Renal pelvis (tissue), 4 donors: ENCODE measurements around the gene WNK1. TPM values are rescaled to one million over a fixed set of nuclear protein-coding genes. Genes with fewer than 3 reads are reported as not detected.
"Not testable (repeated sequence)": the region's sequence is repeated elsewhere in the genome, so short reads cannot be mapped to it uniquely, and the experiment has no call there.

ENCODE experiments used
- DNase-seq: peaks from one replicate; pipeline ENCODE4 v3.0.0-alpha.2; 2013
- polyA plus RNA-seq, 3 donors: library from polyadenylated mRNA; unstranded; fragments of 120-200 nt; gene quantifications; one replicate each; pipeline ENCODE4 v1.2.1, GENCODE V29; 2013; ENCODE audit not compliant: insufficient read length in 3 of 3

Gene WNK1
- polyA plus RNA-seq, 3 donors = 89.6 to 131 (median 128) TPM

DNA sequence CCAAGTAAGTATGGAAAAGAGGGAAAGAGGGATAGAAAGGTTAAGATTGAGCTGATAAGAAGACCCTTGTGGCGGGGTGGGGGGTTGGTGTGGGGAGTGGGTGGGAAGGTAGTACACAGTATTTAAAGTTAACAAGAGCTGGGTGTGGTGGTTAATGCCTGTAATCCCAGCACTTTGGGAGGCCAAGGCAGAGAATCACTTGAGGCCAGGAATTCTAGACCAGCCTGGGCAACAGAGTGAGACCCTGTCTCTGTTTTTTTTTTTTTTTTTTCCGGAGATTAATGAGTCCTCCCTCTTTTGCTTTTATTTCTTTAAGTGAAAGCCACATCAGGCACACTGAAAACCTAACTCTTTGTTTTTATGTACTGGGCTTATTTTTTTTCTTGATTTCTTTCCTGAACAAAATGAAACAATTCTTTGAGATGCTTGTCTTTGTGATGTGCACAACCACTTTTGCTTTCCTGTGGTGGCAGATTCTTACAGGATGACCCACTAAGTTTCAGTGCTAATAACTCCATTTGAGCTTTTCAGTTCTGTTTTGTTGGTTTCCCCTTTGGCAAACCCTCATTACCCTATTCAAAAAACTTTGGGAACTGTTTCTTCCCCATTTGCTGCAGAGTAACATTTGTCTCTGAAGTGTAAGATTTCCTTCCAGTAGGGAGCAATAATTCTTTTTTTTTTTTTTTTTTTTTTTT lies 54.8 kb downstream of the WNK1 start:
- no peak for DNase-seq

DNA sequence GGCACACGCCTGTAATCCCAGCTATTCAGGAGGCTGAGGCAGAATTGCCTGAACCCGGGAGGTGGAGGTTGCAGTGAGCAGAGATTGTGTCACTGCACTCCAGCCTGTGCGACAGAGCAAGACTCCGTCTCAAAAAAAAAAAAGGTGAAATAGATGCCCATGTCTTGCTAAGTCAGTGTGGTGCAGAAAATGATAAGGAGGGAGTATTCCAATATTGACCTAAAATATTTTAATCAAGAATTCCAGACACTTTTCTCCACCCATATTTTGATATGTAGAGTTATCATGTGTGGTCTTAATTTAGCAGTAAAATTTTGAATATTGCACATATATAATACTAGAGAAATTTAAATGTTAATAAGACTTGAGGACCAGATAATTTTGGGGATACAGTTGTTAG lies 57.7 kb downstream of the WNK1 start:
- DNase-seq = no peak

DNA sequence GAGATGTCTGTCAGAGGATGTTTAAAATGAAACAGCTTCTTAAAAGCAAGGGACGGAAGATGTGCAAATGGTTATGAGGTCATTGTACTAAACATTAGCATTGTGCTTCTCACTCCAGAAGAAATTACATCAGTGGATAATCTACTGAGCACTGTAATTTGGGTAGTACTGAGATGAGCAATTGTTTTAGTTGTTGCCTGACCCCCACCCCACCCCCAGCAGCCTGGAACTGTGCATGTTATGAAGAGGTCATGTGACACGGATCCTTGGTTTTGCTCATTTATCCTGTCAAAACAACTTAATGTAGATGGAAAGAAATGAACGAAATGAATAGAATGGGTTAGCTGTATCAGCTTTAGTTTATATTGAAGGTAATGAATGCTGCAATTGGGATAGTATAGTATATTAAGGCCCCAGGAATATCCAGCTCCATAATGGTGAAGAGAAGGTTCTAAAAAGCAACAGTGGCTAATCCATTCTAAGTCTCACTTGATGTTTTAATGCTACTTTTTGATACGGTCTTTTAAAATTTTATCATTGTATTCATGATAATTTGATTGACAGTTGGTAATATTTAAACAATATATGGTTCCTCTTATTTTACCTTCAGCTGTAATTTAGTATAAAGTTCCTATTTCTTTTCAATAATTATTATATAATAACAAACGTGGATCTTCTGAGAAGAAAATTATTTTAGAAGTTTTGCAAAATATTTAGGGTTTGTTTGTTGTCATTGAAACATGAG lies 58.5 kb downstream of the WNK1 start:
- no peak for DNase-seq

DNA sequence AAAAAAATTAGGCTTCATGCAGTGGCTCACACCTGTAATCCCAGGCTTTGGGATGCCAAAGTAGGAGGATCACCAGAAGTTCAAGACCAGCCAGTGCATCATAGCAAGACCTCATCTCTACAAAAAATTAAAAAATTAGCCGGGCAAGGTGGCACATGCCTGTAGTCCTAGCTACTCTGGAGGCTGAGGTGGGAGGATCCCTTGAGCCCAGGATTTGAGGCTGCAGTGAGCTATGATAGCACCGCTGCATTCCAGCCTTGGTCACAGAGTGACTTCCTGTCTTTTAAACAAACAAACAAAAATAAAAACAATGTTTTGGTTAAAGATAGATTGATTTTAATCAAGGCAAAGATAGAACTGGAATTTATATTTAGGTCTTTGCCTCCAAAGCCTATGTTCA lies 60.6 kb downstream of the WNK1 start:
- no peak for DNase-seq

DNA sequence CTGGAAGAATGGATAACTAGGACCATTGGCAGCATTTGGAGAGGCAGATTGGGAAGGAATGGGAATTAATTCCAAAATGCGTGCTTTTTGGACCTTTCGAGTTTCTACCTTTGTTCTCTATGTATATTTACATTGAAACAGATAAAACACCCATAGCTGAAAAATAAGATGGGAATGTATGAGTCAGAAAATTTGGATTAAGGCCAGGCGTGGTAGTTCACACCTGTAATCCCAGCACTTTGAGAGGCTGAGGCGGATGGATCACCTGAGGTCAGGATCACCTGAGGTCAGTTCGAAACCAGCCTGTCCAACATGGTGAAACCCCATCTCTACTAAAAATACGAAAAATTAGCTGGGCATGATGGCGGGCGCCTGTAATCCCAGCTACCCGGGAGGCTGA lies 65.1 kb downstream of the WNK1 start:
- not testable (repeated sequence) for DNase-seq

DNA sequence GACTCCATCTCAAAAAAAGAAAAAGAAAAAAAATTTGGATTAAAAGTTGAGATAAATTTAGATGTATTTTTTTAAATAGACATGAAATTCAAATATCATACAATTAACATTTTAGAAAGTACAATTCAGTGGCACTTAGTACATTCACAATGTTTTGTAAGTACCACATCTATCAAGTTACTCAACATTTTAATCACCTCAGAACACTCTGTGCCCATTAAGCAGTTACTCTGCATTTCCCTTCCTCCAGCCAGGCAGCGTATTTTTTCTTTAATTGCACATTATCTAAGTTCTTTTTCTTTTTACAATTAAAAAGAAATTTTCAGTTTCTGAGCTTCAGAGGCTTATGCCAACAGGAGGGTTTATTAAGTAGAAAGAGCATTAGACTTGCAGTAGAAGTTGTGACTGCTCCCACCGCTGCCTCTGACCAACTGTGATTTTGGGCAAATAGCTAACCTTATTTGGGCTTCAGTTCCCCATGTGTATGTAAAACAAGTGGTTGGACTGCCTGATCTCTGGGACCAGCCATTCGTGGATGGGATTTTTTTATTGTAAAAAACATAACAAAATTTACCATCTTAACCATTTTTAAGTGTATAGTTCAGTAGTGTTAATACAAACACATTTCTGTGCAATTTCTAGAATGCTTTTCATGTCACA lies 65.7 kb downstream of the WNK1 start:
- no peak for DNase-seq

DNA sequence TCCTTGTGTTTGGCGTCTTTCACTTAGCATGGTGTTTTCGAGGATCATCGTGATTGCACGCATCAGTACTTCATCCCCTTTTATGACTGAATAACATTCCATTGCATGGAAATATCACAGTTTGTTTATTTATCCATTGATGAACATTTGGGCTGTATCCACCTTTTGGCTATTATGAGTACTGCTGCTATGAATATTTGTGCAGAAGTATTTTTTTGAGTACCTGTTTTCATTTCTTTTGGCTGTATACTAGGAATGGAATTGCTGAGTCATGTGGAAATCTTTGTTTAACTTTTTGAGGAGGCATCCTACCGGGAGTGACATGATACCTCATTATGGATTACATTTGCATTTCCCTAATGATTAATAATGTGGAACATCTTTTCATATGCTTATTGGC lies 66.4 kb downstream of the WNK1 start:
- no peak for DNase-seq

DNA sequence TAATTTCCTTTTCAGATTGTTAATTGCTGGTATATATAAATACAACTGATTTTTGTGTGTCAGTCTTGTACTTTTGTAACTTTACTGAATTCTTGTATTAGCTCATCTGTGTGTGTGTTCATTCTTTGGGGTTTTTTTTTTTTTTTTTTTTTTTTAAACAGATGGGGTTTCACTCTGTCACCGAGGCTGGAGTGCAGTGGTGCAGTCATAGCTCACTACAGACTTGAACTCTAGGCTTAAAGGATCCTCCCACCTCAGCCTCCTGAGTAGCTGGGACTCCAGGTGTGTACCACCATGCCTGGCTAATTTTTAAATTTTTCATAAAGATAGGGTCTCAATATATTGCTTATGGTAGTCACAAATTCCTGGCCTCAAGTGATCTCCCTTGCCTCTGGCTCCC lies 68.0 kb downstream of the WNK1 start:
- DNase-seq = no peak

DNA sequence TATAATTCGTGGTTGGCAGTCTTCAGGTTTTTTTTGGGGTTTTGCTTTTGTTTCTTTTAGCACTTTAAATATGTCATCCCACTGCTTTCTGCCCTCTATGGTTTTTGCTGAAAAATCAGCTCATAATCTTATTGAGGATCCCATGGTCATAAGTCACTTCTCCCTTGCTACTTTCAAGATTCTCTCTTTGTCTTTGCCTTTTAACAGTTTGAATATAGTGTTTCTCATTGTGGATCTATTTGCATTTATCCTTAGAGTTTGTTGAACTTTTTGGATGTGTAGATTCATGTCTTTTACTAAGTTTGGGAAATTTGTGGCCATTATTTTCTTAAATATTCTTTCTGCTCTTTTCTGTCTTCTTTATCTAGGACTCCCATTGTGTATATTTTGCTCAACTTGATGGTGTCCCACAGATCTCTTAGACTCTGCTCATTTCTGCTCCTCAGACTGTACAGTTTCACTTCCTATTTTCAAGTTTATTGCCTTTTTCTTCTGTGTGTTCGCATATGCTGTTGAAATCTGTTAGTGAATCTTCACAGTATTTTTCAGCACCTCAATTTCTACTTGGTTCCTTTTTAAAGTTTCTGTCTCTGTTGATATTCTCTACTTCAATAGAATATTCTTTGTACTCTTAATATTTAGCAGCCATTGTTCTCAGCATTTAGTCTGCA lies 70.8 kb downstream of the WNK1 start:
- DNase-seq = no peak

DNA sequence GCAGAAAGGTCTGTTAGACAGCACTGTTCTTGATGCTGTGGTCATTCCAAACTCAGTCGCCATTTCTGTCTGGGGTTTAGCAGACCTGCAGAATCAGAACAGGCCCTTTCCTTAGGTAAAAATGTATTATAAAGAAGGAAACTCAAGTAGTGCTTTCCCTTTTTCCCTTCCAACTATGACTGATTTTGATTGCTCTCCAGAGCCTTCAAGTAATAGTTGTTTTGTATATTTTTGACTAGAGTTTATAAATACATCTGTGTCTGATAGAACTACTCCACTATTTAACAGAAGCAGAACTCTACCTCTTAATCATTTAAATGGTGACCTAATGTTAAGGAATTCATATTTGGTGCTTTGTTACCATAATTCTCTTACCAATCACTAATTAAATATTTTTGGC lies 74.0 kb downstream of the WNK1 start:
- no peak for DNase-seq

DNA sequence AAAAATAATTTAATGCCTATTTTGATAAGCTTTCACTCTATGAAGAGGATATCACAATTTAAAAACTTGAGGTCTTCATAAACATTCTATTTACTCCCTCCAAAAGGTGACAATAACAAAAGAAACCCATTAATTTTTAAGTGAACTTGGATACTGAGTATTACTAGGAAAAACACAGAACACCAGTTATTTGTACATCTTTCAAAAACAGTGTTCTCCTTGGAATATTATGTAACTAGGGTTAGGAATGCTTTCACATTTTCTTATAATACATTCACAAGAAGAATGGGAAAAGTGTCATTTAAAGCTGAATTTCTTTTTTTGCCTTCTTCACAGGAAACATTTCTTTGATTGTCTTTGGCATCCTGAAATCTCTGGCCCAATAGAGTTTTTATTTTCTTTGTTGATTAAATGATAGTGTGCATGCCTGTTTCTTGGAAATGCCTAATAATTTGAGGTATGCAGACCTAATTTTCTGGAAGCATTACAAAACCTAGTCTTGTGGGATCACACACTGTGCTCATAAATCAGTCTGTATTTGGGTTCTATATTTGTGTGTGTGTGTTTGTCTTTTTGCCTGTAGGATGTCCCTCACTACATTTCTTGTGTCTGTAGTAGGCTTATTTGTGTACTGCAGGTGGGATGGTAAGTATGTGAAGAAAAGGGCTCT lies 76.5 kb downstream of the WNK1 start:
- no peak for DNase-seq

DNA sequence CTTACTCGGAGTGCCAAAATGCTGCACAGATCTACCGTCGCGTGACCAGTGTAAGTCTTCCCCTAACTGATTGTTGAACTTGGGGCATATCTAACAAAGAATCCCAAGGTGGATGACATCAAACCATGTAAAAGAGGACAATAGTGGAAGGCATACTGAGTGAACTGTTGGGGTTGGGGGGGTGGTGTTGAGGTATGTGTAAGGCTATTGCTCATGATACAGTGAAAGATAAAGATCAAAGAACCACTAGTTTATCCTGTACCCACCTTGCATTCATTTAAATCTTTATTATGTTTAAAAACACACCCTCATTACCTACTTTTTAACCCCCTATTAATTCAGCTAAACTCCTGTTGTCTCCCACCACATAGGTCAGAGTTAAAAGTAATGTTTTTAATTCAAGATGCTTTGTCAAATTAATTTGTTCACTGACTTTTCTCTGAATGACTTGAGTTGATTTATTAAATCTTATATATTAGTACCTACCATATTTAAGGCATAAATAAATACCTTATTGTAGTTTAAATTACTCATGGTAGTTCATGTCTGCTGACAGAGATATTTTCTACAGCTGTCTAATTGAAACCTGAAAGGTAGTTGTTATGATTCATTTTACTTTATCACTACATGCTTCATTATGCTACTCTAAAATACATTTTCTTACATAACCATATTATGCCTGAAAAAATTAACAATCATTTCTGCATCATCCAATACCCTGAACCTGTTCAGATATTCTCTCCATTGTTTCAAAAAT lies 77.9 kb downstream of the WNK1 start:
- DNase-seq = no peak

DNA sequence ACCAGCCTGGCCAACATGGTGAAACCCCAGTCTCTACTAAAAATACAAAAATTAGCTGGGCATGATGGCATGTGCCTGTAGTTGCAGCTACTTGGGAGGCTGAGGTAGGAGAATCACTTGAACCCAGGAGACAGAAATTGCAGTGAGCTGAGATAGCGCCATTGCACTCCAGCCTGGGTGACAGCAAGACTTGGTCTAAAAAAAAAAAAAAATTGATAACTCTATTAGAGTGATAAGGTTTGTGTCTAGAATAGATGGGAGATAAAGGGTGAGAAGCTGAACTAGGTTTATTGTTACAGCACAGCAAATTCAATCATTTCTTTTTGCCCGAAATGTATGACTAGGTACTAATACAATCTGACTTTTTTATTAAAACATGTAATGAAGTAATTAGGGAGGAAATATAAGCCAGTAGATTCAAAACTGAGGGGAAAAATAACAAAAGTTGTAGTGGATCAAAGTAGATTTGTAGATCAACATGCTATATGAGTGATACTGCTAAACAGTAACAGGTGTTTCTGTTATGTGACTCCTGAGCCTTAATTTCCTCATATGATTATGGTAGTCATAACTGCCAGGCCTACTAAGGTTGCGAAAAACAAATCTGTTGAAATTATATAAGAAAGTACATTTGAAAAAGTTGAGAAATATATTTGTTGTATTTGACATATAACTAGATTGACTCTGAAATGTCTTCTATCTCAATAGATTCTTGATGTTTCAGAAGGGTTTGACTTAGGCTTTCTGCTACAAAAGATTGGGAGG lies 83.6 kb downstream of the WNK1 start:
- no peak for DNase-seq

DNA sequence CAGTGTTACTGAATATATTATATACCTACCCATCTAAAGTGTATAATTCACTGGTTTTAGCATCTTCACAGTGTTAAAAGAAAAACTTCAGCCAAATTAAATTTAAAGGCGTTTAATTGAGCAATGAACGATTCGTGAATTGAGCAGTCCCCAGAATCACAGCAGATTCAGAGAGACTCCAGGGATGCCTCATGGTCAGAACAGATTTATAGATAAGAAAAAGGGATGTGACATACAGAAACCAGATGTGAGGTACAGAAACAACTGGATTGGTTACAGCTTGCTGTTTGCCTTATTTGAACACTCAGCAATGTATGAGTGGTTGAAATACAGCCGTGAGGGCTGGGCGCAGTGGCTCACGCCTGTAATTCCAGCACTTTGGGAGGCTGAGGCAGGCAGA lies 84.6 kb downstream of the WNK1 start:
- DNase-seq = no peak

DNA sequence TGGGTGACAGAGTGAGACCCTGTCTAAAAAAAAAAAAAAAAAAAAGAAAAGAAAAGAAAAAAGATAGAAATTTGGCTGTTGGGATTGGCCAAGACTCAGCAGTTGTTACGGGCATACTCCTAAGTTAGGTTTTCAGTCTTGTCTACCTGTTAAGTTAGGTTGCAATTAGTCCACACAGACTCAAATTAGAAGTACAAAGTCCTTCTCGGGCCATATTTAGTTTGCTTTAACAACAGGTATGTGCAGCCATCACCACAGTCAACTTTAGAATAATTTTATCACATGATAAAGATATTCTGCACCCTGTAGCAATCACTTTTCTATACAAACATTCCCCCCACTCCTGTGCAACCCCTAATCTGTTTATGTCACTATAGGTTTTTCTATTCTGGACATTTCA lies 85.2 kb downstream of the WNK1 start:
- DNase-seq = no peak

DNA sequence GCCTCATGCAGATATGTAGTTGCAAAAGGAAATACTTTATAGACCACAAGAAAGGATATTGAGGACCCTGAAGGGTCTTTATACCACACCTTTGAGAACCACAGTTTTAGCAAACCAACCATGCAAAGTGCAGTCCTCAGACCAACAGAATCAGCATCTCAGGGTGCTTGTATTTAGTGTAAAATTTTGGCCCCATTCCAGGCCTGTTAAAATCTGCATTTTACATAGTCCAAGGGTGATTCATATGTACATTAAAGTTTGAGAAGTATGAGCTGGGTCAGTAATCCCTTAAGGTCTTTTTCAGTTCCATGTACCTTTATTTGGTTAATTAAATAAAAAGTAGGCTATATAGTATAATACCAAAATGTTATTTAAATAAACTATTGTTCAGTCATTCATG lies 91.2 kb downstream of the WNK1 start:
- DNase-seq = no peak

DNA sequence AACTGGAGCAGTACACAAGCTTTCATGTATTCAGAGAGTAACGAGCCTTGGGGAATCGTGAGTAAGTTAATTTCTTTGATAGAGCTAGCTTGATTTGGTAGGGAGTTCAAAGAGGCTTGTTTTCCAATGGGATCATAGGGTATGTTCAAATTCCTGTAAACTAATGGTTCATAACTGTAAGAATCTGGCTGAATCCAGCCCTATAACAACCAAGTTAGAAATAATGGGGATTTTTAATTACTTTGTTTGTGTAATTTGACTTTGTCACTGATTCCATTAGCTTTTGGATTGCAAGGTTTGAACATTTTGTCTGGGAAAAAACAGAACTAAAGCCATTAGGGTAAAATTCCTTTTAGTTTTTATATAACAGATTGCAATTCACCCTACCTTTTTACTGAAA lies 94.0 kb downstream of the WNK1 start:
- peak; percentile 30 for DNase-seq

DNA sequence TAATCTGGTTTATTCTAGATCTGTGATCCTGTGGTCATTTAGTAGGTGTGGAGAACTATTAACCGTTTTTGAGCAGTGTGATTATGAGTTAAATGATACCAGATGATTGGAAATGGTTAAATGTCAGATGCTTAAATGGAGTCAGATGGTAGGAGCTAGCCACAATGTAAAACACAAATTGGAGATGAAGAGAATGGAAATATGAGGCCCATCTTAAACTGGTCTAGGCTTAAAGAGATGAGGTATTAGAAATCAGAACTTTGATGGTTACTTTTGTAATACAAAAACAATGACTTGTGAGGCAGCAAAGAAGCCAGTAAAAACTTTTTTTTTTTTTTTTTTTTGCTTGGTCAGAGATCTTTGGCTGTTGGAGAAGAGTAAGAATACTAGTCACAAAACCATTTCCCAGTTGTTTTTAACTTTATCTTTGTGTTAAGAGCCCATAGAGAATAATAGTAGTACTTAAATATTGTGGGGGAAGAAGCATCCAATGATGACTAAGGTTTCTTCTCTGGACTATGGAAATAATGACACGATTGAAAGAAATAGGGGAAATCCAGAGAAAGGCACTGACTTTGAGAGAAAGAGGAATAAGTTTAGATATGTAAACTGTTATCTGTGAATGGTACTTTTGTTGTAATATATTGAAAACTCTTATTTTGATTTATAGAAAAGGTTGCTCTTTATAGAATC lies 95.9 kb downstream of the WNK1 start:
- no peak for DNase-seq

DNA sequence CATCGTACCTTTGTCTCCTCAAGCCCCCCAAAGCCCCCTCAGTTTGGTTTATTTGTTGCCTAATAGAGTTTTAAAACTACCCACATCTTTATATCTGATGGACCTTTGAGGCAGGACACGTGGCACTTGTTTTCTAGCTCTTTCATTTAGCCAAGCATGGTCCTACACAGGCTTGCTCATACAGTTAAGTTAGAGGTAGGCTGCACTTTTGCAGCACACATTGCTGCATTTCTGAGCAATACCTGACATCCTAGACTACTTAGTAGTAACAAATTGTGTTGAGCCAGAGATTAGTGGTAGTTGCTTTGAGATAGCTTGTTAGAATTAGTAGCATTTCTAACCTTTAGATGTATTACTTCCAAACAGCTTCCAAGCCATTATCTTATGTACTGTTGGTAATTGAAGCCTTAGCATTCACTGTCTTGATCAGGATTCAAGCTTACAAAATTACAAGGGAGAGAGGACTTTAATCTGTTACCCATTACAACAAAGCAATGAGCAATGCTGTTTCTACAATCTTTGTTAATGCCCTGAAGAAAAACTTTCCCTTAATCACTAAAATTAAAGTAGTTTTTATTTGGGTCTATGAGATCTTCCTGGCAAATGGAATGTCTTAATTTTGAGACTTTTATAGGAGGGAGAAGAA lies 96.6 kb downstream of the WNK1 start:
- no peak for DNase-seq
